Epithelial cell of proximal tubule (primary cell): ENCODE results near the gene COL26A1. TPM values are rescaled to one million over a fixed set of nuclear protein-coding genes. Genes with fewer than 3 reads are reported as not detected.

ENCODE experiments used
- DNase-seq: peaks from one replicate; pipeline ENCODE4 v3.0.0-alpha.2; 2011; ENCODE audit warnings: low read depth
- H3K4me3 ChIP-seq: 2 replicates; pipeline ENCODE4 v1.5.1; 2011; ENCODE audit warnings: low read depth, mild to moderate bottlenecking, low read length
- total RNA-seq: library from RNA; depleted of rRNA; stranded (reverse); fragments of >200 nt; gene quantifications from 2 replicates; pipeline ENCODE4 v1.2.3, GENCODE V29; 2015
- TF ChIP-seq, protein P1 (sequence below): conservative IDR thresholded peaks from 2 replicates; pipeline ENCODE4 v1.5.1; 2012; ENCODE audit warnings: low read depth, mild to moderate bottlenecking, low read length

COL26A1 gene
- total RNA-seq, 1 donor from 2014 or later: not detected

DNA sequence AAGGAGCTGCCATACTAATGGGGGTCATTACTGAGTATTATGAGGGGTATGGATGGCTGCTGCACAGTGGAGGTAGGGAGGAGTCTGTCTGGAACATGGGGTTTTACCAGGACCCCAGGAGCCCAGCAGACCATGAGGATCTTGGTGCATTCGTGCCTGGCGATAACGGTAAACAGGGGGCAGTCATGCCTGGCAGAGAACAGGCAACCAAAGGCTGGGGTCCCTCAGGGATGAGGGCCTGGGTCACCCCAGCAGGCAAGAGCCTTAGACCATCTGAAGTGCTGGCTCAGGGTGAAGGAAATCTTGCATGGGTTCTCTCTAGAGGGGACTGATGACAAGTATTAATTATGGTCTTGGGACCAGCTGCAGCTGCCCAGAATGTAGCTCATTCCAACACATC, 220.3 kb downstream of the COL26A1 start:
- TF ChIP-seq, protein P1, sequence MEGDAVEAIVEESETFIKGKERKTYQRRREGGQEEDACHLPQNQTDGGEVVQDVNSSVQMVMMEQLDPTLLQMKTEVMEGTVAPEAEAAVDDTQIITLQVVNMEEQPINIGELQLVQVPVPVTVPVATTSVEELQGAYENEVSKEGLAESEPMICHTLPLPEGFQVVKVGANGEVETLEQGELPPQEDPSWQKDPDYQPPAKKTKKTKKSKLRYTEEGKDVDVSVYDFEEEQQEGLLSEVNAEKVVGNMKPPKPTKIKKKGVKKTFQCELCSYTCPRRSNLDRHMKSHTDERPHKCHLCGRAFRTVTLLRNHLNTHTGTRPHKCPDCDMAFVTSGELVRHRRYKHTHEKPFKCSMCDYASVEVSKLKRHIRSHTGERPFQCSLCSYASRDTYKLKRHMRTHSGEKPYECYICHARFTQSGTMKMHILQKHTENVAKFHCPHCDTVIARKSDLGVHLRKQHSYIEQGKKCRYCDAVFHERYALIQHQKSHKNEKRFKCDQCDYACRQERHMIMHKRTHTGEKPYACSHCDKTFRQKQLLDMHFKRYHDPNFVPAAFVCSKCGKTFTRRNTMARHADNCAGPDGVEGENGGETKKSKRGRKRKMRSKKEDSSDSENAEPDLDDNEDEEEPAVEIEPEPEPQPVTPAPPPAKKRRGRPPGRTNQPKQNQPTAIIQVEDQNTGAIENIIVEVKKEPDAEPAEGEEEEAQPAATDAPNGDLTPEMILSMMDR: no peak
- no peak overlapping the region for H3K4me3 ChIP-seq
- no peak for DNase-seq

DNA sequence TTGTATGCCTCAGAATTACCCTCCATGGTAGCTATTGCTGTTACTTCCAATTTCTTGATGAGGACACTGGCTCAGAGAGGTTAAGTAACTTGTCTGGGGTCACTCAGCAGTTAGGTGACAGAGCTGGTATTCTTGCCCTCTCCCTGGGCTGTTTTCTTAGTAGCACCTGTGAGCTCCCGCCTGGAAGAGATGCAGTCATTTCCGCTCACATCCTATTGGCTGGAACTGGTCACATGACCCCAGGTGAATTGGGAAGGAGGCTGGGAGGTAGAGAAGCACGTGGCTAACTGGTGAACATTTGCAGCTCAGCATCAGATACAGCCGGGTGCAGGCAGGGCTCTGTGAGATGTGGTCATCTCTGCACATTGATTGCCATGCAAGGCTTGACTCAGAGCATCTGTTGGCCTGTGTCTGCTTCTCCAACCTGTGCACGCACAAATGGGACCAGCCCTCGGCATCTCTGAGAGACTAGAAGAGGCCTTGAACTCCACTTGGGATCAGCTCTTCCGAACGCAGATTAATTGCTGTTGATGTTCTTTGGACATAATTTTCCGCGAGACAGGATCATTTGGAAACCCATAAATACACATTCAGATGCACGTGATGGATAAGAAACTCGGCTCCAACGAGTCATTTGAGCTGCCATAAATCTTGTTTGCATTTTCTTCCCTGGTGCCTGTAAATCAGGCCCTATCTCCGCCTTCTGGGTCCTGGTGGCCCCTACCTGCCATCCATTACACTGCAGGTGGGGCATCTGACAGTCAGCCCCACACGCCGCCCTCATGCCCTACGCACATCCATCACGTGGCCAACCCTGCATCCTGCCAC, 223.6 kb downstream of the COL26A1 start:
- TF ChIP-seq, protein P1: no peak
- no peak for DNase-seq
- no peak overlapping the region for H3K4me3 ChIP-seq

DNA sequence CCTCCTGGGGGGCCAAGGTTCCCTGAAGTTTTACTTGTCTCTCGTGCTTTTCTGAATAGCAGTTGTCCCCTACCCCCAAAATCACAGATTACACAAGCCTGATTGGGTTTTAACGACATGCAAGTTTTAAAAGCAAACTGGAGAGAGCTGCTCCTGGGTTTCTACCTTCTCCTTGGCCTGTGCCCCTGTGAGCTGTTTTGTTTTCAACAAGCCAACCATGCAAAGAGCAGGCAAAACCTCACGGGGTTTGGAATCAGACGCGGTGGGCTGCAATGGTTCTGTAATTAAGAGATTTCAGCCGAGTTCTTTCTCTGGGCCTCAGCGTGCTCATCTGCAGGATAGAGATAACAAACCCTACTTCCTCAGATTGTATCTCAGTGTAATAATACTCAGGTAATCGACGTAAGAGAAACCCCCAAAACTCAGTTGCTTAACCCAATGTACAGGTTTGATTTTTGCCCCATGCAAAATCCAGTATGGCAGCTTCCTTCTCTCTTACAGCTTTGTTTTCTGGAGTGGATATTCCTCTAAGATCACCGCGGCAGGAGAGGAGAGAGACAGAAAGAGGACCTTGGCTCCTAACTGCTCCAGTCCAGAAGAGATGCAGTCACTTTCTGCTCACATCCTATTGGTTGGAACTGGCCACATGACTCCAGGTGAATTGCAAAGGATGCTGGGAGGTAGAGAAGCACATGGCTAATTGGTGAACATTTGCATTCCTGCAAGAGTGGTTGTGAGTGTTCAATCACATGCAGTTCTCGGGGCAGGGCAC, 224.4 kb downstream of the COL26A1 start:
- no peak for DNase-seq
- TF ChIP-seq, protein P1: no peak
- H3K4me3 ChIP-seq: no peak overlapping the region

DNA sequence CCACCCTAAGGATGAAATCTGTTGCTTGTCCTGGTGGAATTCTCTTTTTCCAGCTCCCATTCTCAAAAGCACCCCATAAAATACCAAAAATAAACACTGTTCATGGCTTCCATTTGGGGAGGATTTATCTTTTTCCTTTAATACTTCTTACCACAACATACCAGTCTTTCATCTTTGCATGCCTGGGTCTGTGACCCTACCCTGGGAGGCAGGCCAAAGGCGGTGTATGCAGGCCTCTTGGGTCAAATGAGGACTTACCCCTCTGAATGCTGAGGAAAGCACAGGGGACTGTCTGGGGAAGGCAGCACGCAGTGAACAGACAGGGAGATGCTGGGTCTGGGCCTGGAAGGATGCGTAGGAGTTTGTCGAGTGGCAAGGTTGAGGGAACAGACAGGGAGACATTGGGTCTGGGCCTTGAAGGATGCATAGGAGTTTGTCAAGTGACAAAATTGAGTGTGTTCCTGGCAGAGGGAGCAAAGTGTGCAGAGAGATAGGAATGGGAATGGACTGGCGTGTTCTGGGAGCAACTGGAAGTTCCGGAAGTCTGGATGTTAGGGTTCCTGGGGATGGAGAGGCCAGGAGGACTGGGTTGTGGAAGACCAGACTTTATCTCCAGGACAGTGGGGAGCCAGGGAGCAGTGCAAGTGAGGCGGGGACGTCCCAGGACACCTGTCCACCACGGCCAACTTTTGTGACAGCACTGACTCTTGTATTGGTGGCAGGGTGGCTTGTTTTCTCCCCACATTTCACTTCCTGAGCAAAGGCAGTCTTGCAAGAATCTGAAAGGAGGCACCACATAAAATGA, 225.7 kb downstream of the COL26A1 start:
- TF ChIP-seq, protein P1: no peak
- DNase-seq: no peak
- no peak overlapping the region for H3K4me3 ChIP-seq

DNA sequence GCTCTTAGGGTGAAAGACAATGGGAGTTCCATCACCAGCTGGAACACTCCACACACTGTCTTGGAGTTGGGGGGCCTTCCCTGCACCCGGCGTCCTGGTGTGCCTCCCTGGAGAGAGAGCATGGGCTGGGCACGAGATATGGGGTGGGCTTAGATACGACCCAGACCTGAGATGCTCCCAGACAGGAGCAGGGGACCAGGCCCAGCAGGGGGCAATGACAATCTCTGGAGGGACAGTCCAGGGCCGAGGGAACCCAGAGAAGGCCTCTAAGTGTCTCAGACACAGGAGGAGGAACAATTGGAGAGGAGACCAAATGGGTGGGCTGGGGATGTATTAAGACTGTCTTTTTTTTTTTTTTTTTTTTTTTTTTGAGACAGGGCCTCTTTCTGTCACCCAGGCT, 226.4 kb downstream of the COL26A1 start:
- H3K4me3 ChIP-seq: no peak overlapping the region
- TF ChIP-seq, protein P1: no peak
- no peak for DNase-seq

DNA sequence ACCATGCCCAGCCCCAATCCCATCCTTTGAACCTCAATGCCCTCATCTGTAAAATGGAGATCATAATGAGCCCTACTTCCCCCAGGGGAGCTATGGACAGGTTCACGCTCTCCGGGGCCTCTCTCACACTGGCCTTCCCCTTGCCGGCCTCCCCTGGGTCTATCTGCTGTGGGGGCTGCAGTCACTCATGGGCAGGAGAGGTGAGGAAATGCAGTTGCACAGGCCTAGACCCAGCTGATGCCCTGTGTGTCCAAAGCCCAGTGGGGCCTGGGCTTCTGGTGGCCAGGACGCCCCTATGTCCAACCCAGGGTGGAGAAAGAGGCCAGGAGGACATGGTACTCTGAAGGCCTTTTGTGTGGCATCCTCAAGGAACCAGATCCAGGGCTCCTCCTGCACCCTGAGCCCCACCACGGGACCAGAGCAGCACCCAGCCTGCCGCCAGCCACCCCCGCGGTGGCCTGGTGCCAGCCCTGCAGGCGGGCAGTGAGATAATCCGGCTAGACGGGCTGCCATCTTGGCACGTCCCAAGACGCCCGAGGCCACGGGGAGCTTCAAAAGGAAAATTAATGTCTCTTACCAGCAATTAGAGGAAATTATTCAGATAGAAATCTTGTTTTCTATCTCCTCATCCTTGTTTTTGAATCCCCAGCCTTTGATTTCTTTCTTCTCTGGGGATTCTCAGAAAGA, 227.4 kb downstream of the COL26A1 start:
- TF ChIP-seq, protein P1: no peak
- no peak for DNase-seq
- H3K4me3 ChIP-seq: no peak overlapping the region
